B cell (primary cell): ENCODE results near the gene MAP4K1. TPM values are rescaled to one million over a fixed set of nuclear protein-coding genes. Genes with fewer than 3 reads are reported as not detected.
"Not testable (repeated sequence)": the region's sequence is repeated elsewhere in the genome, so short reads cannot be mapped to it uniquely, and the experiment has no call there.

Experiments used
- ATAC-seq: fragments of 200-7000 bp; cut with Tn5 transposase; one replicate; pipeline ENCODE4 v1.10.0; 2021; ENCODE audit warnings: low read depth, mild to moderate bottlenecking, moderate number of reproducible peaks, moderate library complexity
- CTCF ChIA-PET: fragments of 350-600 bp; sonication (Branson Sonifier 250); formaldehyde crosslinking; loops from one replicate; lab custom pipeline; 2021; ENCODE audit warnings: antibody characterized with exemption, inconsistent platforms; lab: Charles Lee
- POLR2A ChIA-PET: fragments of 350-600 bp; sonication (Branson Sonifier 250); formaldehyde crosslinking; loops from one replicate; lab custom pipeline; 2021; ENCODE audit warnings: antibody characterized with exemption; lab: Charles Lee
- DNase-seq: peaks from one replicate; pipeline ENCODE4 v3.0.0; 2013
- H2AFZ ChIP-seq: 2 replicates; pipeline ENCODE4 v1.6.1; 2012; ENCODE audit warnings: mild to moderate bottlenecking, low read depth, low read length; ENCODE audit not compliant: insufficient read depth, poor library complexity, severe bottlenecking
- H3K27ac ChIP-seq, 2 donors: 1 replicate in 1 of 2; 2 replicates in 1 of 2; pipeline ENCODE4 v1.5.1; 2012 to 2013; ENCODE audit warnings: low read length in 2 of 2, mild to moderate bottlenecking in 2 of 2, moderate library complexity in 1 of 2
- H3K27me3 ChIP-seq, 4 experiments: fragments of 200-600 bp in 1 of 4; sonication (generic) in 1 of 4; replicated peaks in 1 of 4; 1 replicate in 2 of 4; 2 replicates in 2 of 4; pipeline versions ENCODE4 v1.6.1 to v1.7.0; 2013 to 2016; ENCODE audit warnings: low read length in 3 of 4, mild to moderate bottlenecking in 2 of 4, mixed read lengths in 1 of 4, moderate library complexity in 1 of 4; ENCODE audit not compliant: insufficient read depth in 4 of 4, control insufficient read depth in 3 of 4; ENCODE audit errors: control extremely low read depth in 1 of 4
- H3K36me3 ChIP-seq, 2 experiments: replicated peaks in 1 of 2; 1 replicate in 1 of 2; 2 replicates in 1 of 2; pipeline versions ENCODE4 v1.6.1 to v1.7.1; 2013; ENCODE audit warnings: low read length in 1 of 2; ENCODE audit not compliant: insufficient read depth in 2 of 2, control insufficient read depth in 1 of 2; ENCODE audit errors: control extremely low read depth in 1 of 2, extremely low read depth in 1 of 2
- H3K4me1 ChIP-seq, 2 donors: fragments of 200-600 bp in 1 of 2; sonication (generic) in 1 of 2; 1 replicate in 1 of 2; 2 replicates in 1 of 2; pipeline versions ENCODE4 v1.5.1 to v1.6.1; 2013 to 2017; ENCODE audit warnings: low read length in 2 of 2; ENCODE audit not compliant: control insufficient read depth in 2 of 2, insufficient read depth in 2 of 2
- H3K4me2 ChIP-seq: replicated peaks from 2 replicates; pipeline ENCODE3; 2012; ENCODE audit warnings: mild to moderate bottlenecking, low read depth, low read length; ENCODE audit not compliant: poor library complexity, severe bottlenecking
- H3K4me3 ChIP-seq, 5 experiments: fragments of 200-600 bp in 1 of 5; sonication (generic) in 1 of 5; 1 replicate in 3 of 5; 2 replicates in 2 of 5; pipeline versions ENCODE4 v1.5.1 to v1.7.0; 2011 to 2016; ENCODE audit warnings: low read length in 4 of 5, mild to moderate bottlenecking in 4 of 5, low read depth in 2 of 5, control low read depth in 1 of 5, moderate library complexity in 1 of 5; ENCODE audit not compliant: insufficient read depth in 1 of 5; ENCODE audit errors: control extremely low read depth in 1 of 5, extremely low read depth in 1 of 5
- H3K79me2 ChIP-seq: fragments of 200-600 bp; sonication (generic); one replicate; pipeline ENCODE4 v1.6.0; 2016; ENCODE audit warnings: low read length; ENCODE audit not compliant: control insufficient read depth, insufficient read depth
- H3K9ac ChIP-seq: fragments of 200-600 bp; sonication (generic); 2 replicates; pipeline ENCODE4 v1.6.1; 2017; ENCODE audit warnings: mild to moderate bottlenecking, low read length, moderate library complexity
- H3K9me3 ChIP-seq, 3 donors: one replicate each; pipeline versions ENCODE4 v1.6.1 to v1.7.1; 2013; ENCODE audit warnings: low read length in 2 of 3; ENCODE audit not compliant: control insufficient read depth in 2 of 3, insufficient read depth in 1 of 3; ENCODE audit errors: control extremely low read depth in 1 of 3
- H4K20me1 ChIP-seq: 2 replicates; pipeline ENCODE4 v1.6.0; 2012; ENCODE audit warnings: mild to moderate bottlenecking, low read length; ENCODE audit not compliant: insufficient read depth, control insufficient read depth, poor library complexity, severe bottlenecking
- H3K27ac Mint-ChIP-seq: one replicate; pipeline ENCODE4 v1.8.0; 2021; ENCODE audit warnings: mixed read lengths
- H3K27me3 Mint-ChIP-seq: one replicate; pipeline ENCODE4 v1.8.0; 2021; ENCODE audit warnings: mixed read lengths
- H3K4me1 Mint-ChIP-seq: one replicate; pipeline ENCODE4 v1.8.0; 2021; ENCODE audit warnings: mixed read lengths
- H3K4me3 Mint-ChIP-seq: one replicate; pipeline ENCODE4 v1.8.0; 2021; ENCODE audit warnings: mixed read lengths
- H3K9me3 Mint-ChIP-seq: one replicate; pipeline ENCODE4 v1.8.0; 2022; ENCODE audit warnings: mixed read lengths; ENCODE audit not compliant: insufficient read depth
- WGBS: methylation state at CpG from one replicate; pipeline ENCODE4 v1.1.5; 2013; ENCODE audit warnings: missing lambda C conversion rate; ENCODE audit not compliant: insufficient coverage; 5-methylcytosine and 5-hydroxymethylcytosine counted together
- intact Hi-C: fragments of 100-400 bp; cut with micrococcal nuclease; formaldehyde crosslinking; loops from one replicate; pipeline ENCODE4 v1.10.0; 2022
- polyA plus RNA-seq: library from polyadenylated mRNA; depleted of rRNA; stranded (reverse); fragments of >200 nt; gene quantifications from 2 replicates; pipeline ENCODE4 v1.2.3, GENCODE V29; 2012
- total RNA-seq, 2 donors: library from RNA; stranded (reverse); fragments of 120-200 nt in 1 of 2; gene quantifications; 1 replicate in 1 of 2; 2 replicates in 1 of 2; pipeline versions ENCODE4 v1.2.3 to v1.2.4, GENCODE V29; 2013 to 2022
- TF ChIP-seq, protein P1 (sequence below): fragments of 200-600 bp; IDR thresholded peaks from one replicate; pipeline ENCODE4 v1.8.0; 2022; ENCODE audit warnings: antibody characterized with exemption, mild to moderate bottlenecking

MAP4K1 gene
- total and polyA plus RNA-seq, 2 donors (not counting 1 experiment from before 2014, with no cell fraction given): 291 to 415 TPM

DNA sequence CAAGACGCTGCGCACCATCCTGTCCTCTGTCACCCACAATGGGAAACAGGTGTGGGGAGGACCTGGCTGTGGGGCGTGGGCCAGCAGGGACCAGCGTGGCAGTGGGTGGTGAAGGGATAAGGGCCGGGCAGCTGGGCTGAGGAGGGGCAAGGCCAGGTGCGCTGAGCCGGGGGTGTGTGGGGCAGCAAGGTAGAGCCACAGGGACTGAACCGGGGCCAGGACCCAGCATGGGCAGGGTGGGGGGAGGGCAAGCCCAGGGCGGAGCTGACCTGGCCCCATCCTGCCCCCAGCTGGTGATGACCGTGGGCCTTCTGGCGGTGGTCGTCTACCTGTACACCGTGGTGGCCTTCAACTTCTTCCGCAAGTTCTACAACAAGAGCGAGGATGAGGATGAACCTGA, 37.7 kb downstream of the MAP4K1 start:
- Mint-ChIP-seq H3K9me3 (no peaks in the 10 kb centered on the region), H3K4me3 (no peak overlapping the region), H3K27ac (no peak overlapping the region), H3K27me3 (no peaks in the 10 kb centered on the region), H3K4me1 (peaks cover 16% of the 10 kb centered on the region)
- TF ChIP-seq, protein P1, sequence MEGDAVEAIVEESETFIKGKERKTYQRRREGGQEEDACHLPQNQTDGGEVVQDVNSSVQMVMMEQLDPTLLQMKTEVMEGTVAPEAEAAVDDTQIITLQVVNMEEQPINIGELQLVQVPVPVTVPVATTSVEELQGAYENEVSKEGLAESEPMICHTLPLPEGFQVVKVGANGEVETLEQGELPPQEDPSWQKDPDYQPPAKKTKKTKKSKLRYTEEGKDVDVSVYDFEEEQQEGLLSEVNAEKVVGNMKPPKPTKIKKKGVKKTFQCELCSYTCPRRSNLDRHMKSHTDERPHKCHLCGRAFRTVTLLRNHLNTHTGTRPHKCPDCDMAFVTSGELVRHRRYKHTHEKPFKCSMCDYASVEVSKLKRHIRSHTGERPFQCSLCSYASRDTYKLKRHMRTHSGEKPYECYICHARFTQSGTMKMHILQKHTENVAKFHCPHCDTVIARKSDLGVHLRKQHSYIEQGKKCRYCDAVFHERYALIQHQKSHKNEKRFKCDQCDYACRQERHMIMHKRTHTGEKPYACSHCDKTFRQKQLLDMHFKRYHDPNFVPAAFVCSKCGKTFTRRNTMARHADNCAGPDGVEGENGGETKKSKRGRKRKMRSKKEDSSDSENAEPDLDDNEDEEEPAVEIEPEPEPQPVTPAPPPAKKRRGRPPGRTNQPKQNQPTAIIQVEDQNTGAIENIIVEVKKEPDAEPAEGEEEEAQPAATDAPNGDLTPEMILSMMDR: no peak
- intact Hi-C loops: no loop called here
- Histone ChIP-seq H2AFZ (no peak overlapping the region), H3K4me3 (no peak overlapping the region), H3K9me3 (no peaks in the 10 kb centered on the region), H3K79me2 (no peaks in the 10 kb centered on the region), H3K36me3 (no peaks in the 10 kb centered on the region), H3K4me2 (no peak overlapping the region), H3K4me1 (peaks cover 6 to 16% of the 10 kb centered on the region in 2 donors), H3K27ac (no peak overlapping the region), H4K20me1 (no peaks in the 10 kb centered on the region), H3K27me3 (no peaks in the 10 kb centered on the region), H3K9ac (no peak overlapping the region)
- no peak for DNase-seq
- WGBS: 92% methylated on average over 12 of the region's 15 CpGs
- ATAC-seq: no peak
- ChIA-PET CTCF (interaction anchor here (0.6 to 1.3 kb wide), 2 partner anchors 20 to 110 kb away, joined by 3 to 4 read pairs; no protein-coding TSS in a partner anchor), POLR2A (no interaction called here)

DNA sequence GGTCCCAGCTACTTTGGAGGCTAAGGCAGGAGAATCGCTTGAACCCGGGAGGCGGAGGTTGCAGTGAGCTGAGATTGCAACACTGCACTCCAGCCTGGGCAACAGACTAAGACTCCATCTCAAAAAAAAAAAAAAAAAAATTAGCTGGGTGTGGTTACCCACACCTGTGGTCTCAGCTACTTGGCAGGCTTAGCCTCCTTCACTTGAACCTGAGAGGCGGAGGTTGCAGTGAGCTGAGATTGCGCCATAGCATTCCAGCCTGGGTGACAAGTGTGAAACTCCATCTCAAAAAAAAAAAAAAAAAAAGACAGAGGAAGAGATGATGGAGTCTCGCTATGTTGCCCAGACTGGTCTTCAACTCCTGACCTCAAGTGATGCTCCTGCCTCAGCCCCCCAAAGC, 38.4 kb downstream of the MAP4K1 start:
- H3K4me1 ChIP-seq: peaks cover 6 to 16% of the 10 kb centered on the region in 2 donors
- H2AFZ ChIP-seq, H3K27me3 Mint-ChIP-seq, intact Hi-C loops, H4K20me1 ChIP-seq, H3K4me2 ChIP-seq, DNase-seq, H3K9ac ChIP-seq, H3K9me3 ChIP-seq, H3K27ac ChIP-seq, H3K27ac Mint-ChIP-seq, CTCF ChIA-PET, H3K4me3 ChIP-seq, H3K4me3 Mint-ChIP-seq, ATAC-seq, H3K36me3 ChIP-seq, H3K27me3 ChIP-seq, H3K79me2 ChIP-seq, H3K9me3 Mint-ChIP-seq: not testable (repeated sequence)
- 82% methylated on average over 3 of the region's 6 CpGs for WGBS
- POLR2A ChIA-PET: interaction anchor here (0.7 kb wide), 1 partner anchor 155 kb away, joined by 3 read pairs; no protein-coding TSS in a partner anchor
- peaks cover 12% of the 10 kb centered on the region for H3K4me1 Mint-ChIP-seq
